Neutrophil (primary cell): ENCODE data around the gene MPHOSPH9.

Experiments
- H3K27ac ChIP-seq: fragments of 200-600 bp; sonication (generic); 2 replicates; pipeline ENCODE4 v1.5.1; 2016; ENCODE audit warnings: mild to moderate bottlenecking, moderate library complexity
- H3K27me3 ChIP-seq: fragments of 200-600 bp; sonication (generic); 2 replicates; pipeline ENCODE4 v1.6.0; 2016; ENCODE audit warnings: mild to moderate bottlenecking
- H3K36me3 ChIP-seq: fragments of 200-600 bp; sonication (generic); 2 replicates; pipeline ENCODE4 v1.5.1; 2017
- H3K4me1 ChIP-seq, 2 experiments: fragments of 200-600 bp in 1 of 2; sonication (generic) in 1 of 2; 1 replicate in 1 of 2; 2 replicates in 1 of 2; pipeline versions ENCODE4 v1.5.1 to v1.6.1; 2013 to 2016; ENCODE audit warnings: low read depth in 1 of 2, low read length in 1 of 2, mild to moderate bottlenecking in 1 of 2, moderate library complexity in 1 of 2; ENCODE audit not compliant: control insufficient read depth in 1 of 2, insufficient read depth in 1 of 2
- H3K4me3 ChIP-seq, 2 experiments: fragments of 200-600 bp in 1 of 2; sonication (generic) in 1 of 2; 1 replicate in 1 of 2; 2 replicates in 1 of 2; pipeline ENCODE4 v1.5.1; 2013 to 2016; ENCODE audit warnings: low read depth in 1 of 2, low read length in 1 of 2, mild to moderate bottlenecking in 1 of 2, moderate library complexity in 1 of 2
- H3K9me3 ChIP-seq: fragments of 200-600 bp; sonication (generic); 2 replicates; pipeline ENCODE4 v1.5.1; 2016
- CTCF ChIP-seq: fragments of 200-600 bp; sonication (generic); IDR thresholded peaks from 2 replicates; pipeline ENCODE4 v1.5.1; 2016; ENCODE audit warnings: antibody characterized with exemption

MPHOSPH9 gene

GRCh38 chr12:123126294-123127181 lies 106.4 kb downstream of the MPHOSPH9 start:
- no peaks in the 10 kb centered on the region for H3K27me3 ChIP-seq
- no peaks in the 10 kb centered on the region for H3K36me3 ChIP-seq
- H3K4me1 ChIP-seq = no peaks in the 10 kb centered on the region
- no peak overlapping the region for H3K27ac ChIP-seq
- H3K9me3 ChIP-seq = no peaks in the 10 kb centered on the region
- no peak overlapping the region for H3K4me3 ChIP-seq
- no peak for TF ChIP-seq CTCF

DNA sequence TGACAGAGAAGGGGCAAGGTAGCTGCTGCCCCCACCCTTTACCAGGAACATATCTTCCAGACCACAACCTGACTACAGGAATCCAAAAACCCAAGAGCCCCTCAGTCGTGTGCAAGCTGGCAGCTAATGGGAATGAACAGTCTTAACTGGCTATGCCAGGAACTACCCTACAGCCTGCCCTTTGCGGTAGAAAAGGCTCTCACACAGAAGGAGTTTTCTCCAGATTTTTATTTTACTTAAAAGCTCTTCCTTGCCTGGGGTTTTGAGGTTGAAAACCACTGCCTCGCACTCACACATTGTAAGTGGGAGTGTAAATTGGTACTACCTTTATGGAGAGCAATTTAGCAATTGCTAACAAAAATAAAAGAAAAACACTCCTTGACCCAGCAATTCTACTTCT lies 110.3 kb downstream of the MPHOSPH9 start:
- Histone ChIP-seq H3K4me3 (no peak overlapping the region), H3K27ac (no peak overlapping the region), H3K4me1 (no peaks in the 10 kb centered on the region), H3K9me3 (no peaks in the 10 kb centered on the region), H3K36me3 (no peaks in the 10 kb centered on the region), H3K27me3 (no peaks in the 10 kb centered on the region)
- TF ChIP-seq CTCF = no peak

GRCh38 chr12:123121670-123122069 lies 111.3 kb downstream of the MPHOSPH9 start:
- Histone ChIP-seq H3K27me3 (no peaks in the 10 kb centered on the region), H3K4me1 (no peaks in the 10 kb centered on the region), H3K4me3 (no peak overlapping the region), H3K9me3 (no peaks in the 10 kb centered on the region), H3K27ac (no peak overlapping the region), H3K36me3 (no peaks in the 10 kb centered on the region)
- TF ChIP-seq CTCF = no peak

DNA sequence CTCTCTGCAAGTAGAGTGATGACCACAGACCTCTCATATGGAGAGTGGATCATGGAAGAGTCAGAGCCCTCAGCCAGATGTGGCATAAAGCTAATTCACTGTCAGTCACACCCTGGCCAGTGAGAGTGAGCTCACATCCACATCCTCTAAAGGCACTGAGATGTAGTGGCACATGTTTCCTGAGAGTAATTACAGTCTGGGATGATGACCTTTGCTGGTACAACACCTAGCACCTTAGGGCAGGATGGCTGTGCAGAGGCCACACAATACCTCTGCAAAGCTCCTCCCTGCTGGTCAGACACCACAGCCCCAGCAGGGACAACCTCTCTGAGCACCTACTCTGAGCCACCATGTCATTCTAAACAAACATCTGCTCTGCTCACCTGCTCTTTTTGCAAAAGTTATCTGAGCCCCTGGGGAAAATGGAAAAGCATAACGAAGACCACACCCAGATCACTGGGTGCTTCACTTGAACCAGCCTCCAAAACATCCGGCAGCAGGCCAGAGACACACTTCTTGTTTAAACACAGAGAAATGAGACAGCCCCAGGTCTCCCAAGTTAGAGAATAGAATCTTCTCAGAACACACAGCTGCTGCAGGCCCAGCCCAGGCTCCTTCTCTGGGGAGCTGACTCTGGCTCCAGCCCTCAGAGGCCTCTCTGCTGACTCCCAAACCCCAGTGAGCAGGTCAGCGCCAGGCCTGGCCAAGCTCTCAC lies 112.3 kb downstream of the MPHOSPH9 start:
- no peak for TF ChIP-seq CTCF
- H3K4me3 ChIP-seq = no peak overlapping the region
- no peaks in the 10 kb centered on the region for H3K4me1 ChIP-seq
- H3K36me3 ChIP-seq = no peaks in the 10 kb centered on the region
- H3K9me3 ChIP-seq = no peaks in the 10 kb centered on the region
- H3K27me3 ChIP-seq = no peaks in the 10 kb centered on the region
- no peak overlapping the region for H3K27ac ChIP-seq

DNA sequence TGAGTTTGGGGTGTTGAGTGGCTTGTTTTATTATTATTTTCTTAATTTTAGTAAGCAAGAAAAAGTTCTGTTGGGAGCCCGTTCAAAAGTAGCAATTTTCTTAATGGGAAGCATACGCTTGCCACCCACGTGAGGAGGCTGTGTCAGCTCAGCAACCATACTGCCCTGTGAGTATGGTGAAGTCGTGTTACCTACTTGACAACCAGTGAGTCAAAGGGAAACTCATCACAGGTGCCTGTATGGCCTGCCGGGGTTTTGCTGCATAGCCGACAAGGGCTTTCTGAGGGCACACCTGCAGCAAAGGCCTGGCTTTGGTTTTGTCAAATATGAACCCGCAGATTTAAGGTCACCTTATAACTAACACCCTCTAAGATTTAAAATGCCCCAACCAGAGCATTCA lies 113.1 kb downstream of the MPHOSPH9 start:
- H3K27me3 ChIP-seq = no peaks in the 10 kb centered on the region
- no peak overlapping the region for H3K27ac ChIP-seq
- no peak overlapping the region for H3K4me3 ChIP-seq
- no peaks in the 10 kb centered on the region for H3K36me3 ChIP-seq
- no peaks in the 10 kb centered on the region for H3K4me1 ChIP-seq
- H3K9me3 ChIP-seq = no peaks in the 10 kb centered on the region
- no peak for TF ChIP-seq CTCF
